ENCODE results near the gene POLR2M.

POLR2M gene

DNA sequence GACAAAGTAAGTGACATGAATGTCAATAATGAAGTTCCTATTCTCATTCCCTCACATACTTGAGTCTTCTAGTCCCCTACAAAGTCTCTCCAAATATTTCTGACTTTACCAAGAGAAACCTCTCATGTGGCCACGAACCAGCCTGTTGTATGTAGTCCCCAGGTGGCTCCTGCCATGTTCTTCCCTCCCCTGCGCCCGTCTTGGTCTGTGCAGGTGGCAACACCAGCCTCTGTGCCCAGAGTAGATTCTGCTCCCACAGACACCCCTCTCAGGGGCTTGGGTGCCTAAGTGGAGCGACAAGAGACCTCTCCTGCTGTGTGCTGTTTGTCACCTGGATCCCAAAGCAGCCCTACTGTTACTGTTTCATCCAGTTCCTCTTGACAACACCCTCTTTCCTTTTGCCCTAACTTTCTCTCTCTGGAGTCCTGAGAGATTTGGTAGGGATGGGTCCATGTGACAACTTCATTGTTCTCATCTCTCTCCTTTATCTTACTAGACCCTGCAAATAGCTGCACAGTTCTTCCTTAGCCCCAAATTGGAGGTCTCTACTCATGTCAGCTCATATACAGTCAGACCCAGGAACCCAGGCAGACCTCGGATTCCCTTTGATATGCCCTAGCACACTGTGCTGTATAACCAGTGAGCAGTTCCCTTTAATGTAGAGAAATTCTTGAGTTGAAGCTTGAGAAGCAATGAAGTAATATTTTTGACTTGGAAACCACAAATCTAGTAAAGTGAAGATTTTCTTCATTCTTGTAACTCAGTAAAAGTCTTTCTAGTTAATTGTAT, 56.9 kb downstream of the POLR2M start:
- Mint-ChIP-seq H3K4me1 (peaks cover 2% of the 10 kb centered on the region), H3K9me3 (no peaks in the 10 kb centered on the region), H3K36me3 (ENCODE audit: low read depth) (no peaks in the 10 kb centered on the region), H3K4me3 (no peak overlapping the region), H3K27ac (no peak overlapping the region), H3K27me3 (ENCODE audit: low read depth, poor library complexity) (peaks cover 6% of the 10 kb centered on the region)
- TF ChIP-seq, protein P1, sequence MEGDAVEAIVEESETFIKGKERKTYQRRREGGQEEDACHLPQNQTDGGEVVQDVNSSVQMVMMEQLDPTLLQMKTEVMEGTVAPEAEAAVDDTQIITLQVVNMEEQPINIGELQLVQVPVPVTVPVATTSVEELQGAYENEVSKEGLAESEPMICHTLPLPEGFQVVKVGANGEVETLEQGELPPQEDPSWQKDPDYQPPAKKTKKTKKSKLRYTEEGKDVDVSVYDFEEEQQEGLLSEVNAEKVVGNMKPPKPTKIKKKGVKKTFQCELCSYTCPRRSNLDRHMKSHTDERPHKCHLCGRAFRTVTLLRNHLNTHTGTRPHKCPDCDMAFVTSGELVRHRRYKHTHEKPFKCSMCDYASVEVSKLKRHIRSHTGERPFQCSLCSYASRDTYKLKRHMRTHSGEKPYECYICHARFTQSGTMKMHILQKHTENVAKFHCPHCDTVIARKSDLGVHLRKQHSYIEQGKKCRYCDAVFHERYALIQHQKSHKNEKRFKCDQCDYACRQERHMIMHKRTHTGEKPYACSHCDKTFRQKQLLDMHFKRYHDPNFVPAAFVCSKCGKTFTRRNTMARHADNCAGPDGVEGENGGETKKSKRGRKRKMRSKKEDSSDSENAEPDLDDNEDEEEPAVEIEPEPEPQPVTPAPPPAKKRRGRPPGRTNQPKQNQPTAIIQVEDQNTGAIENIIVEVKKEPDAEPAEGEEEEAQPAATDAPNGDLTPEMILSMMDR (IDR thresholded peaks at IDR 0.05), result no peak
- no peak for DNase-seq
